Natural killer cell (primary cell): ENCODE results near the gene TRAPPC6A. TPM values are rescaled to one million over a fixed set of nuclear protein-coding genes. Genes with fewer than 3 reads are reported as not detected.

Experiments used
- ATAC-seq, 3 donors: fragments of 150-1000 bp in 2 of 3; fragments of 200-7000 bp in 1 of 3; cut with Tn5 transposase; 1 replicate in 1 of 3; 2 replicates in 2 of 3; pipeline ENCODE4 v1.10.0; 2021; ENCODE audit warnings: mild to moderate bottlenecking in 2 of 3, moderate library complexity in 2 of 3
- DNase-seq, 2 donors: peaks; one replicate each; pipeline versions ENCODE4 v3.0.0 to v3.0.0-alpha.2; 2013 to 2021; ENCODE audit warnings: mixed read lengths in 1 of 2
- H3K27ac ChIP-seq: one replicate; pipeline ENCODE4 v1.5.1; 2013; ENCODE audit warnings: mild to moderate bottlenecking, low read length
- H3K27me3 ChIP-seq: one replicate; pipeline ENCODE4 v1.6.1; 2013; ENCODE audit warnings: low read length; ENCODE audit not compliant: control insufficient read depth, insufficient read depth
- H3K36me3 ChIP-seq: one replicate; pipeline ENCODE4 v1.6.1; 2013; ENCODE audit warnings: low read length; ENCODE audit not compliant: control insufficient read depth, insufficient read depth
- H3K4me1 ChIP-seq: one replicate; pipeline ENCODE4 v1.6.1; 2013; ENCODE audit warnings: low read length; ENCODE audit not compliant: control insufficient read depth, insufficient read depth
- H3K4me3 ChIP-seq: one replicate; pipeline ENCODE4 v1.5.1; 2013; ENCODE audit warnings: low read length
- H3K9me3 ChIP-seq: one replicate; pipeline ENCODE4 v1.6.1; 2013; ENCODE audit warnings: low read length; ENCODE audit not compliant: control insufficient read depth, insufficient read depth
- H3K27ac Mint-ChIP-seq, 2 donors: one replicate each; pipeline ENCODE4 v1.8.0; 2022; ENCODE audit warnings: mild to moderate bottlenecking in 2 of 2, mixed read lengths in 2 of 2, moderate library complexity in 1 of 2
- H3K27me3 Mint-ChIP-seq, 2 donors: one replicate each; pipeline ENCODE4 v1.8.0; 2022; ENCODE audit warnings: low read depth in 2 of 2, mixed read lengths in 2 of 2
- H3K36me3 Mint-ChIP-seq: one replicate; pipeline ENCODE4 v1.8.0; 2022; ENCODE audit warnings: mixed read lengths
- H3K4me1 Mint-ChIP-seq, 2 donors: one replicate each; pipeline ENCODE4 v1.8.0; 2022; ENCODE audit warnings: mixed read lengths in 2 of 2
- H3K4me3 Mint-ChIP-seq: one replicate; pipeline ENCODE4 v1.8.0; 2022; ENCODE audit warnings: mild to moderate bottlenecking, moderate library complexity, mixed read lengths
- H3K9me3 Mint-ChIP-seq, 2 donors: one replicate each; pipeline ENCODE4 v1.8.0; 2022; ENCODE audit warnings: mixed read lengths in 2 of 2
- WGBS: methylation state at CpG from one replicate; pipeline ENCODE4 v1.1.7; 2013; ENCODE audit warnings: missing lambda C conversion rate; ENCODE audit not compliant: insufficient coverage; 5-methylcytosine and 5-hydroxymethylcytosine counted together
- intact Hi-C: fragments of 100-400 bp; cut with micrococcal nuclease; formaldehyde crosslinking; loops from one replicate; pipeline ENCODE4 v1.14.2; 2022
- total RNA-seq, 4 donors: library from RNA; stranded (reverse); fragments of 120-200 nt in 1 of 4; gene quantifications; one replicate each; pipeline versions ENCODE4 v1.2.3 to v1.2.4, GENCODE V29; 2013 to 2022
- TF ChIP-seq, protein P1 (sequence below): fragments of 200-600 bp; IDR thresholded peaks from one replicate; pipeline ENCODE4 v1.8.0; 2022; ENCODE audit warnings: antibody characterized with exemption

Gene TRAPPC6A
- total RNA-seq, 3 donors from 2014 or later (not counting 1 experiment from before 2014, with no cell fraction given): 38.0 to 47.0 (median 45.2) TPM

DNA sequence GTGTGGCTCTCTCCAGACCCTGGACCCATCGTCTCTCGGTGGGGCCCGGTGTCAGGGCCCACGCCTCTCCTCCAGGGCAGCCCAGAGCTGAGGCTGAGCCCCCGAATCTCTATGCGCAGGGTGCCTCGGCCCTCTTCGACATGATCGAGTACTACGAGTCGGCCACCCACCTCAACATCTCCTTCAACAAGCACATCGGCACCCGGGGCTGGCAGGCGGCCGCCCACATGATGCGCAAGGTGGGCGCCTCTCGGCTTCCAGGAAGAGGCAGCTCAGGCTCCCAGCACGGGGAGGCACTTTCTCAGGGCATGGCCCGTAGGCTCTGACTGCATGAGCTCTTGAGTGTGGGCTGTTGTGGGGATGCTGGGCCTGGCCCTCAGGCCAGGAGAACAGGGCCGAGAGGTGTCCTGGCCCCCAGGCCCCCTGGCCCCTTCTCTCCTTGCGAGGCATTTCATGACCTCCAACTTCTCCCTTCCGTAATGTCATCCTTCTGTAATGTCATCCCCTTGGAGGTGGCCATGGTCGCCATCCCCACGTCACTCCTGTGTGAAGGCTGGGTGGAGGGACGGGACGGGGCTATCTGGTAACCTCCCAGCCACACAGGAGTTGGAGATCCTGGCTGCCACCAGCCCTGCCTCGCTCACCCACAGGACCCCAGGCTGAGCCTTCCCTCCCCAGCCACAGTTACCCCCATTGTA lies 36.7 kb downstream of the TRAPPC6A start:
- DNase-seq: no peak
- intact Hi-C loops: no loop called here
- Histone ChIP-seq H3K36me3 (peaks cover 22% of the 10 kb centered on the region), H3K4me3 (no peak overlapping the region), H3K27ac (no peak overlapping the region), H3K9me3 (no peaks in the 10 kb centered on the region), H3K27me3 (no peaks in the 10 kb centered on the region), H3K4me1 (peaks cover 7% of the 10 kb centered on the region)
- Mint-ChIP-seq H3K27me3 (no peaks in the 10 kb centered on the region), H3K4me1 (peaks cover 0 to 20% of the 10 kb centered on the region in 2 donors), H3K36me3 (no peaks in the 10 kb centered on the region), H3K4me3 (no peak overlapping the region), H3K27ac (no peak overlapping the region), H3K9me3 (no peaks in the 10 kb centered on the region)
- WGBS: 98% methylated on average over 28 of the region's 28 CpGs
- TF ChIP-seq, protein P1, sequence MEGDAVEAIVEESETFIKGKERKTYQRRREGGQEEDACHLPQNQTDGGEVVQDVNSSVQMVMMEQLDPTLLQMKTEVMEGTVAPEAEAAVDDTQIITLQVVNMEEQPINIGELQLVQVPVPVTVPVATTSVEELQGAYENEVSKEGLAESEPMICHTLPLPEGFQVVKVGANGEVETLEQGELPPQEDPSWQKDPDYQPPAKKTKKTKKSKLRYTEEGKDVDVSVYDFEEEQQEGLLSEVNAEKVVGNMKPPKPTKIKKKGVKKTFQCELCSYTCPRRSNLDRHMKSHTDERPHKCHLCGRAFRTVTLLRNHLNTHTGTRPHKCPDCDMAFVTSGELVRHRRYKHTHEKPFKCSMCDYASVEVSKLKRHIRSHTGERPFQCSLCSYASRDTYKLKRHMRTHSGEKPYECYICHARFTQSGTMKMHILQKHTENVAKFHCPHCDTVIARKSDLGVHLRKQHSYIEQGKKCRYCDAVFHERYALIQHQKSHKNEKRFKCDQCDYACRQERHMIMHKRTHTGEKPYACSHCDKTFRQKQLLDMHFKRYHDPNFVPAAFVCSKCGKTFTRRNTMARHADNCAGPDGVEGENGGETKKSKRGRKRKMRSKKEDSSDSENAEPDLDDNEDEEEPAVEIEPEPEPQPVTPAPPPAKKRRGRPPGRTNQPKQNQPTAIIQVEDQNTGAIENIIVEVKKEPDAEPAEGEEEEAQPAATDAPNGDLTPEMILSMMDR: no peak
- ATAC-seq: no peak

DNA sequence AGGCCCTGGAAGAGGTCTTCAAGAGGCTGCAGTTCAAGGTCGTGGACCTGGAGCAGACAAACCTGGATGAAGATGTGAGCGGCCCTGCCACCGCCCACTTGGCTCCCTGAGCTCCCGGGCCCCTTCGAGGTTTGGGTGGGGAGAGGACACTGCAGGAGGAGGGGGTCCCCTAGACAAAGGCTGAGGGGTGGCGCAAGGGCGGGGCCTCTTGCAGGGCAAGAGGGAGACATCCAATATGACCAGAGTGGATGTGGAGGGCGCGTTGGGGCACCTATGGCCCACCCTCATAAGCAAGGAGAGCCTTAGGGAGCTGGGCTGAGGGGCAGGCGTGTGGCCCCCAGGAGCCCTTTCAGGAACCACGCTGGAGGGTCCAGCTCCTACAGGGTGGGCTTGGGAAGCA lies 37.5 kb downstream of the TRAPPC6A start:
- no peak overlapping the region for H3K4me3 ChIP-seq
- H3K9me3 ChIP-seq: no peaks in the 10 kb centered on the region
- H3K27me3 Mint-ChIP-seq: no peaks in the 10 kb centered on the region
- intact Hi-C loops: no loop called here
- ATAC-seq (no peak), DNase-seq (no peak)
- no peak overlapping the region for H3K27ac ChIP-seq
- H3K27me3 ChIP-seq: no peaks in the 10 kb centered on the region
- no peak overlapping the region for H3K4me3 Mint-ChIP-seq
- TF ChIP-seq, protein P1: no peak
- H3K4me1 ChIP-seq: peaks cover 9% of the 10 kb centered on the region
- H3K9me3 Mint-ChIP-seq: no peaks in the 10 kb centered on the region
- WGBS: 98% methylated on average over 11 of the region's 11 CpGs
- no peak overlapping the region for H3K27ac Mint-ChIP-seq
- H3K4me1 Mint-ChIP-seq: peaks cover 0 to 20% of the 10 kb centered on the region in 2 donors
- peaks cover 18% of the 10 kb centered on the region for H3K36me3 ChIP-seq
- no peaks in the 10 kb centered on the region for H3K36me3 Mint-ChIP-seq

DNA sequence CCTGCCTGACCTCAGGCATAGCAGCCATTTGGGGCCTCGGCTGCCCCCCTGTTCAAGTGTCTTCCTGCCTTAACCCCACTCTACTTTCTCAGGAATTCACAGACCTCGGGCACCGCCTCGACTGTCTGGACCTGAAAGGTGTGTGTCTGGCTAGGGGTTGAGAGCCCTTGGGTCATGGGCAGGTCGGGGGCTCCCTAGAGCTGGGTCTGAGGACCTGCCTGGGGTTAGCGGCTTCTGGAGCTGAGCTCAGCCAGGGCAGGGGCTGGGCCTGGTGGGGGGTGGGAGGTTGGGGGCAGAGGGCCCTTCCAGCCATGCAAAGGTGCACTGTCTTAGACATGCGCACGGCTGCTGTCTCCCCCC lies 37.9 kb downstream of the TRAPPC6A start:
- no peak overlapping the region for H3K27ac Mint-ChIP-seq
- H3K27ac ChIP-seq: no peak overlapping the region
- H3K4me3 Mint-ChIP-seq: no peak overlapping the region
- H3K36me3 ChIP-seq: peaks cover 17% of the 10 kb centered on the region
- H3K36me3 Mint-ChIP-seq: no peaks in the 10 kb centered on the region
- H3K4me3 ChIP-seq: no peak overlapping the region
- no peaks in the 10 kb centered on the region for H3K27me3 ChIP-seq
- intact Hi-C loops: no loop called here
- WGBS: 96% methylated on average over 7 of the region's 8 CpGs
- no peaks in the 10 kb centered on the region for H3K27me3 Mint-ChIP-seq
- no peaks in the 10 kb centered on the region for H3K9me3 ChIP-seq
- ATAC-seq (no peak), DNase-seq (no peak)
- TF ChIP-seq, protein P1: no peak
- peaks cover 0 to 20% of the 10 kb centered on the region in 2 donors for H3K4me1 Mint-ChIP-seq
- H3K4me1 ChIP-seq: peaks cover 13% of the 10 kb centered on the region
- H3K9me3 Mint-ChIP-seq: no peaks in the 10 kb centered on the region
